Limb (tissue), 2 donors: ENCODE results near the gene COL4A2.

Experiments
- DNase-seq, 2 donors: peaks; one replicate each; pipeline ENCODE4 v3.0.0-alpha.2; 2016; ENCODE audit errors: extremely low spot score in 2 of 2

The COL4A2 gene

DNA sequence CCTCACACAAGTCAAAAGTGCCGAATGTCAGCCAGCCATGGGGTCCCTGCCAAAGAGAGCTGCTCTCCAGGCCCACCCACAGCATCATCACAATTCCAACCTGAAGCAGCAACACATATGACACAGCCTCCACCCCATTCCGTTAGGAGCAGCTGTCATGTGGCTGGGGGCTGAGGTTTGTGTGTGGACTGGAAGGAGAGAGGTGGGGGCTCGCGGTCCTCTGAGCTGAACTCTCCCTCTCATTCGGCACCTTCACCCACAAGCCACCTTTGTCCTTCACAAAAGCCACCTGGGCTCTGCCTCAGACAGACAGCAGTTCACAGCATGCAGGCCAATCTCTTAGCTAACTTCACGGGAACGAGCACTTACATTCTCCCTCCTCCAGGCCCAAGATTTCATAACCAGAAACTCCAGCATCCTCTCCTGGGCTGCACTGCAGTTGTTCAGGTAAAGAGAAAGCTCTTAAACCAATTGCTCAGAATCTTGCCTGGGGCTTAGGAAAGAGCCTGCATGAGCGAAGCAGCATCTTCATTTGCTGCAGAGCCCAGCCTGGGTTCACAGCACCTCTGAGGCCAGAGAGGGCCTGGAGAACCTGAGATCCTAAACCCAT lies 247.2 kb downstream of the COL4A2 start:
- DNase-seq = no peak

DNA sequence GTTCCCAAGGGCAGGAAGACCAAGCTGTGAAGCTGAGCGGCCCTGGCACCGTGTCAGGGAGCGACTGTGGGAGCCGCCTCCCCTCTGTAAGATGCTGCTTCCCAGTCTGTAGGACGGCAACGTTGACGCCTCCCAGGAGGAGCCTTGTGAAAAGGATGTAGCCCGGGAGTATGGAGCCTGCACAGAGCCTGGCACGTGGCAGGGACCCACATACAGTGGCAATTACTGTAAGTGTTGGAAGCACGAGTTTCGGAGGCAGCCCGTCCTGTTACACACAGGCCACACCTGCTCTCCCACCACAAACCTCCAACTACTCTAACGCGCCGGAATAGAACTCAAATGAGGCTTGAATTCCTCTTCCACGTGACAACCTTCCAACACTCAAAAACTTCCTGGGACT lies 247.9 kb downstream of the COL4A2 start:
- DNase-seq = no peak

DNA sequence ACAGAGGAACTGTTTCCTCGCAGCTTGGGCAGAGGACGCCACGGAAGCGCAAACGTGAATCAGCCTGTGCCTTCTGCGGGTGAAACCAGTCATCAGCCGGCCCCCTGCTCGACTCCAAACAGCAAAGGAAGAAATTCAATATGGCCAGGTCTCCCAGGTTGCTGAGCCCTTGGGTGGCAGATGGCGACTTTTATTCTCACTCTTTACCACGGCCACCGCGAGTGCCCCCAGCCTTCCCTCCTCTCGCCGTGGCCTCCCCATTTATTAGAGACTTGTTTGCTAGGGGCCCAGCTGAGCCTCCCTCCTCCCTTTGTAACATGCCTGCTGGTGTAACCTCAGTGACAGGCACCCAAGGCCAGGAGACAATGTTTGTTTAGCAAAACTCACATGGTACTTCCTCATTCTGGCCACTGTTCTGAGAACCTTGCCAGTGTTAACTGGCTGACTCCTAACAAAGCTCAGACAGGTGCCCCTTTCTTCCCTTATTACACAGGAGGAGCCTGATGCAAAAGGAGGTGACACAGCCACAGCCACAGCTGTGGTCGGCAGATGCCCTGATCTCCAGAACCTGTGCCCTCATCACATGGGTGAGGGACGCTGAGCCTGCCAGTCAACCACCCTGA lies 248.6 kb downstream of the COL4A2 start:
- DNase-seq = no peak

DNA sequence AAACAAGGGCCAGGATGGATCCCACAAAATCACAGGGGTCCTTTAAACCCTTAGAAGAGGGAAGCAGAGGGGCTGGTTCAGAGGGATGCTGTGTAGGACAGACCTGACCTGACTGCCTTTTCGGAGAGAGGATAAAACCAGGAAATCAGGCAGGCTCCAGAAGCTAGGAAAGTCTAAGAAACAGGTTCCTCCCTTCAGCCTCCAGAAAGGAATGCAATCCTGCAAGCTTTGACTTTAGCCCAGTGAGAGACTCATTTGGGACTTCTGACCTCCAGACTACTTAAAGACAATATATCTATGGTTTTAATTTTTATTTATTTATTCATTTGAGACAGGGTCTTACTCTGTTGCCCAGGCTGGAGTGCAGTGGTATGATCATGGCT lies 249.1 kb downstream of the COL4A2 start:
- DNase-seq = no peak

DNA sequence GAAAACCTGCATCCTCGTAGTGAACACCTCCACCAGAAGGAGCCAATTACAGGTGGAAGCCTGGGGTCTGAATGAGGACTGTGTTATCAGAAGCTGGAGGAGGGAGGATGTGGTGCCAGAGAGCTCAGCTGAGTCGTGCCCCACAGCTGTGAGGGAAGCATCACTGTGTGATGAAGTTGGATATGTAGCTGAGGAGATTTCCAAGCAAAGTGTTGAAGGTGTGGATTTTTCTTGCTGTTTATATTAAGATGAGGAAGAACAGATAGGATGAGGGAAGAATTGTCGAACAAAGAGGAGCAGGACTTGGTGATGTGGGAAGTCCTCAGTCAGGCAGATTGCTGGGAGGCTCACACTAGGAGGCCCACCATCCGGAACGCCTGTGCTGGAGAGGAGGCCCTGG lies 250.0 kb downstream of the COL4A2 start:
- DNase-seq = no peak

DNA sequence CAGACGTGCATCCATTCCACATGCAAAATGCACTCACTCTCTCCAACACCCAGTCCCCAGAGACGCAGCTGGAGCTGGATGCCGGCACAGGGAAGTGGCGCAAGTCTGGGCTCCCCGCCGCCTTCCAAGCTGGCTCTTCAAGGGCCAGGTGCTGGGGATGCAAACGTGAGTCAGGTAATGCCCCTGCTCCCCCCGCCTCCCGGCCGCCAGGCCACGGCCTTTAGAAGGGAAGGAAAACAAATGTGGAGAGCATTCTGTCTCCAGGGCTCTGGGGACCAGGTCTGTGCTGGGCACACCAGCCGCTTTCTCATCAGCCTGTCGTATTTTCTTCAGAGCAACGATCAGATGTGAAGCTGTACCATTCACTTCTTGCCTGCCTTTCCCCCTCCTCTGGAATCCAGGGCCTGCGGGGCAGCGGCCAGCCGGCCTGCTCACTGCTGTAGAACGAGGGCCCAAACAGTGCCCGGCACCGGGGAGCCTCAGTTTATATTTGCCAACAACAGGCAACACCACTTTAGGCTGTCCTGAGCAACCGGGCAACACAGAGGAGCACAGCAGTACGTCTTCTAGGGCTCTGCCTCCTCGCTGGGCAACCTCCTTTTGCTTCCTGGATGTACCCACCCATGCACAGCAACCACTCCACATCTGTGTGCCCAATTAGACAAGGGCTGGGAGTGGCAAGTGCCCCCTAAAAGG lies 250.7 kb downstream of the COL4A2 start:
- no peak for DNase-seq

DNA sequence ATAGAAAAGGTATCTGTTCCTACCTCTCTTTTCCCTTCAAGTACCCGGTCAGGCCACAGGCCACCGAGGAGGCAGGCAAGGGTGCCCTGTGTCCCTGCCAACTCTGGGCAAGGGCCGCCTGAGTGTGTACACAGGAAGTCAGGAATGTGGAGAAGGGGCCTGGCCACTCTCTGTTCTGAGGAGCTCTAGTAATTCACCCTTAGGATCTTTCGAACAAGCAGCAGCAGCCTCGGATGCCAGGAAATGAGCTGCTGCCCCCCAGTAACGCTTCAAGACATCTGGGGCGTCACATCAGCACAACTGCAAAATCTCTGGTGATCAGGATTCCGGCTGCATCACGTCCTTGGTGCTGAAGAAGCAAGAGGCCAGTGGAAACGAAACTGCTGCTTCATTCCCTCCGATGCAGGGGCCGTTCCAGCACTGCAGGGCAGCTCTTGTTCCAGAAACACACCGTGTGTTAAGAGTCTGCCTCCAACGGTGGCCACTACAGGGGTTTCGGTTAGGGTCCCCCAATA lies 252.4 kb downstream of the COL4A2 start:
- no peak for DNase-seq

DNA sequence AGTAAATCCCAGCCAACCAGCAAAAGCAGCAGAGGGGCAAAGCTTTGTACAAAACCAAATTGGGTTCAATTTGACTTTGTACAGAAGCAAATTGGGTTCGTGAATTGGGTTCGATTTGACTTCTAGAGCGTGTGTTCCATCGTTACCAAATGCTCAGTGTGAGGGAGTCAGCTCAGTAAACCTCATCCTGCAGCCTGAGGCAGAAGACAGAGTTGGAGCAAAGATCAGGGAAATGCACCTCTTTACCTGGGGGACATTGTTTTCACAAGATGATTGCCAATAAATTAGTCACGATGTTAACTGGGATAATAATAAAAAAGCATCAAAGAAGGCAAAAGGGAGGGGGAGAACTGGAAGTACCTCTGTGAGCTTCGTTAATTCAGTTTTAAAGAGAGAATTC lies 252.9 kb downstream of the COL4A2 start:
- no peak for DNase-seq

DNA sequence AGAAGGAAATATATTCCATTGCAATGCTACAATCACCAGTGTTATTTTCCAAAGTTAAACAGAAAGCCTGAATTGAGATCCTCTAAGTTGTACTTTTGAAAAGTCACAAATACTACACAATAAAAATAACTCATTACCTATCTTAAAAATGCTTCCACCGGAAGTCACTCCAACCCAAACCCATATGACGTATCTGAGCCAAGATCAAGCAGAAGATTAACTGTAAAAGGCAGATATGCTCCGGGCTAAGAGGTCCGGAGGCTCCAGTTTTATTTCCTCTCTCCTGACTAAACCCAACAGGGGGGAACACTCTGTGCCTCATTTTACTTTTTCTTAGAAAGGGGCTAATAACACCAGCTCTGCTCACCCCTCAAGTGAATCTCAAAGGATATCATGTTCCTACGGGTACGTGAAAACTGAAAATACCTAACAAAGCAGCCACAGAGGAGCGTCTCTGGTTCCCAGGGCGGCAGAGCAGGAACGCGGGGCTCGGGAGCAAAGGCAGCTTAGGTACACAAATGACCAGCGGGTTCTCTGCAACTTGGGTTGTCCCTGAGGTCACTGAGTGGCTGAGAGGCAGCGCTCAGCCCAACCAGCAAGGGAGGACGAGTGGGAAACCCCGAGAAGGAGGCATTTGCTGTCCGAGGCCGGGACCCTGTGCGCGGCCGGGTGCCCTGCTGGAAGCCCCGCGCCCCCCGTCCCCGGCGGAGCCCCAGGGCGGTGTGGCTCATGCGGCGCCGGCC lies 253.7 kb downstream of the COL4A2 start:
- DNase-seq = no peak

DNA sequence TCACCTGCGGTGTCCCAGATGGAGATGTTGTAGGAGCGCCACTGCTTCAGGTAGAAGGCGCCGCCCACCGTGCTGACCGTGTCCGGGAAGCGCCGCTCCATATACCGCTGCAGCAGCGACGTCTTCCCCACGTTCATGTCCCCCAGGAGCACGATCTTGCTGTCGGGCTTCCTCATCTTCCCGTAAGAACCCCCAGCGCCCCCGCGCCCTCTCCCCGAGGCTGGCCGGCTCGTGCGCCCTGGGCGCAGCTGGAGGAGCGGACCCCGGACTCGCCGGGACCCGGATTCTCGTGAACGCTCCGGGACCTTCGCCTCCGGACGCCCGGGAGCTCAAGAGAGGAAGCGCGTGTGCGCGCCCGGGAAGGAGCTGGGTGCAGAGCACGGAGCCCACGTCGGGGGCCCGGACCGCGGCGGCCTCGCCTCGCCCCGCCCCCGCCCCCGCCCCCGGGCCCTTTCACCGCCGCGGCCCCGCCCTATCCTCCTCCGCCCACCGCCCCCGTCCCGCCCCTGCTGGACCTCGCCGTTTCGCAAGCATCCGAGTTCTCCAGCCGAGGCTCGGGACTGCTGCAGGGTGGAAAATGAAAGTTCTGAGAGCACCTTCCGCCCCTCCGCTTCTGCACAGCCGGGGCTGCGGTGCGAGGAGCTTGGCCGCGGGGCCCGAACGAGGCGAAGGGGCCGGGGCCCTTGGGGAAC lies 254.4 kb downstream of the COL4A2 start, which contains the start of gene RAB20:
Gene RAB20 (minus strand): TSS at position 379 of the 692 bp plus-strand sequence. CDS start 203 bp downstream, at position 176.
- peak; percentile 79 to 84 for DNase-seq

DNA sequence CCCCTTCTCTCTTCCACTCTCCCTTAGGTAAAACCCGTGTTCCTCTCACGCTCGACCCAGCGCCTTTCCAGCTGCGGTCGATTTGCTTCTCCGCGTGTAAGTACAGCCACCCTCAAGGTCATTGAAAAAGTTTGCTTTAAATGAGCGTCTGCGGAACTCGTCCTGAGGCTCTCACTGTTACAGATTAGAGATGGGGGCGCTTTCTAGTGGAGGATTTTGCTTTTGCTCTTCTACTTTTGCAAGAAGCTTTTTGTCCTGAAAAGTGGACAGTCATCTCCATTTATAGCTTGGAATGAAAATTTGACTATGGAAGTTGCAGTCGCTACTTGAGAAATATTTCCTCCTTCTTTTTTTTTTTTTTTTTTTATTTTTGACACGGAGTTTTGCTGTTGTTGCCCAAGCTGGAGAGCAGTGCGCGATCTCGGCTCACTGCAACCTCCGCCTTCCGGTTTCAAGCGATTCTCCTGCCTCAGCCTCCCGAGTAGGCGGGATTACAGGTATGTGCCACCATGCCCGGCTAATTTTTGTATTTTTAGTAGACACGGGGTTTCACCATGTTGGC lies 255.0 kb downstream of the COL4A2 start:
- DNase-seq = no peak
